Measurements from ENCODE around the gene TMEM170A.
"Not testable (repeated sequence)": the region's sequence is repeated elsewhere in the genome, so short reads cannot be mapped to it uniquely, and the experiment has no call there.

Gene TMEM170A, protein sequence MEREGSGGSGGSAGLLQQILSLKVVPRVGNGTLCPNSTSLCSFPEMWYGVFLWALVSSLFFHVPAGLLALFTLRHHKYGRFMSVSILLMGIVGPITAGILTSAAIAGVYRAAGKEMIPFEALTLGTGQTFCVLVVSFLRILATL

DNA sequence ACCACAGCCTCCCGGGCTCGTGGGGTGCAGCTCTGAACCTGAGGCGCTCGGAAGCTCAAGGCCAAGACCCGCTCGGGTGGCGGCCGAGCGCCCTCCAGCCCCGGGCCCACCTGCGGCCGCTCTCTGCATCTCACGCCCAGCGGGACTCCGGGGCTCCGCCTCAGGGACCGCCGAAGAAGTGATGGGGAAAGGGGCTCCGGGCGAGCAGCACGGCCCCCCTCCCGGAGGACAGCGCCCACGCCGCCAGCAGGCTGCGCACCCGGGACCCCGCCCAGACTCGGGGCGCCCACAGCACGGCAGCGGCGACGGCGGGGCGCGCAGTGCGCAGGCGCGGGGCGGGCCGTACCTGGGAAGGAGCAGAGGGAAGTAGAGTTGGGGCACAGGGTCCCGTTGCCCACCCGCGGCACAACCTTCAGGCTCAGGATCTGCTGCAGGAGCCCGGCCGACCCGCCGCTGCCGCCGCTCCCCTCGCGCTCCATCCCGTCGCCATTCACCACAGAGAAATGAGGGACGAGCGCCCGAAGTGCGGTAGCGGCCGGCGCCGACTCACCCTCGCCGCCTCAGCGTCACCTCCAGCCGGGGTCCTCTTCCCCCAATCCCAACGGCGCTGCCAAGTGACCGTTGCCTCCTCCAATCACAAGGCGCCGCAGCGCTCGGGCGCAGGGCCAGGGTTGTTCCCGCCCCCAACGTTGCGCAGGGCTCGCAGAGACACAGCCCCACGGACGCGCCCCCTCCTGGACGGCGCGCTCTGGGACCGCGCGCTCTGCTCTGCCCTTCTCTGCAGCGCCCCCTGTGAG, at the start of gene TMEM170A:
TSS of gene TMEM170A (minus strand) at position 568 of the 797 bp plus-strand sequence. CDS start at position 479, 89 bp downstream.
- peak; percentile 98 for DNase-seq (ENCODE audit: low read depth)

DNA sequence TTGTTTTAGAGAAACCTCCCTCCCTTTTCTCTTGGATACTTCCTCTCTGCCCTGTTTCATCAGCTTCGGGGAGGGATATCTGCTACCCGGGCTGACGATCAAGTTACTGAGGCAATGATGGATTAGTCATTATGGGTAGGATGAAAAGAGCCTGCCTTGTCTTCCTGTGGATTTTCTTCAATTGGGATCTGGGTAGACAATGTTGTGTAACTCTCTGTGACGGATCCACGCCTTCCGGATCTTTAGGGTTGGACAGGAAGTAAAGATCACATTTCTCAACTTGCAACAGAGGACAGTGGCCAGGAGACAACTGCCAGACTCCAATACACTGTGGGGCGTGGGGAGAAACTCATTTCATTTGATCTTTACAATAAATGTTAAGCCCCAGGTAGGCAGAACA, 42.1 kb upstream of the TMEM170A start:
- no peak for DNase-seq (ENCODE audit: low read depth)

DNA sequence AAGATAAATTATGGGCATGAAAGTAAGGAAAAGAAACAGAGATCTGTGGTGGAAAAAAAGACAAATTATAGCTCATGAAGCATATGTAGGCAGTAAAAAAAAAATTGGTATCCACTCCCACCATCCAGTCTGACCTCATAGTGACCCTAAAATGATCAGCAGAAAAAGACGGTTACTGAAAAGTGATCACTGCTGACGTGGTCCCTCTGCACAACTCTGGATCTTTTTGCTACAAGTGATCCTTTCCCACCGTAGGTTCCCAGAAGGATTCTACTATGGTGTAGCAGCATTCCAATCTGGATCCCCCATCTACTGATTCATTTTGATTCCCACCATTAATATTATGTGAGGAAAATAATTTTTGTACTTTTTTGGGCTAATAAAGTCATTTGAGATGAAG, 41.6 kb upstream of the TMEM170A start:
- no peak for DNase-seq (ENCODE audit: low read depth)

DNA sequence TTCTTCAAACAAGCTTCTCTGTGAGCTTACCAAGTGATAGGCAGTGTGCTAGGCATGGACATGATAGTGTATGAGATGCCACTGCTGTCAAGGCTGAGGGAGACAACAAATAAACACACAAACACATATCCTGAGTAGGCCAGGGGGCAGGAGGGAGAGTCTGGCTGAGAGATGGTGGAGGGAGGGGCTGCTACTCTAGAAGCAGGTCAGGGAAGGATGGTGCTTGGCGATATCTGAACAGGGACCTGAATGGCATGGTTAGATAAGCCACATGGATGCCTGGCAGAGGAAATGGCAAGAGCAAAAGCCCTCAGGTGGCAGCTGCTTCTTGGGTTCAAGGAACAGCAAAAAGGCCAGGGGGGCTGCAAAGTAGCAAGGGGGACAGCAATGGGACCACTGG, 39.3 kb upstream of the TMEM170A start:
- DNase-seq (ENCODE audit: low read depth): no peak

DNA sequence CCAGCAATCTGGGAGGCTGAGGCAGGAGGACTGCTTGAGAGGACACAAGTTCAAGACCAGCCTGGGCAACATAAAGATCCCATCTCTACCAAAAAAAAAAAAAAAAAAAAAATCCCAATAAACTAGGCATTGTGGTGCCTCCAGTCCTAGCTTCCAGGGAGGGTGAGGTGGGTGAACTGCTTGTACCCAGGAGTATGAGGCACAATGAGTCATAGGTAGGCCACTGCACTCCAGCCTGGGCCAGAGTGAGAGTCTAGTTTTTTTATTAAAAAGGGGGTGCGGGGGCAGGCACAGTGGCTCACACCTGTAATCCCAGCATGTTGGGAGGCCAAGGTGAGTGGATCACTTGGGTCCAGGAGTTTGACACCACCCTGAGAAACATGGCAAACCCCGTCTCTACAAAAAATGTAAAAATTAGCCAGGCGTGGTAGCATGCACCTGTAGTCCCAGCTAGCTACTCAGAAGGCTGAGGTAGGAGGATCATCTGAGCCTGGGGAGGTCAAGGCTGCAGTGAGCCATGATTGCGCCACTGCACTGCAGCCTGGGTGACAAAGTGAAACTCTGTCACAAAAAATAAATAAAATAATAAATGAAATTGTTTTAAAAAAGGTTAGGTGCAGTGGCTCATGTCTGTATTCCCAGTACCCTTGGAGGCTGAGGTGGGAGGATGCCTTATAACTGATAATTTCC, 38.6 kb upstream of the TMEM170A start:
- no peak for DNase-seq (ENCODE audit: low read depth)

DNA sequence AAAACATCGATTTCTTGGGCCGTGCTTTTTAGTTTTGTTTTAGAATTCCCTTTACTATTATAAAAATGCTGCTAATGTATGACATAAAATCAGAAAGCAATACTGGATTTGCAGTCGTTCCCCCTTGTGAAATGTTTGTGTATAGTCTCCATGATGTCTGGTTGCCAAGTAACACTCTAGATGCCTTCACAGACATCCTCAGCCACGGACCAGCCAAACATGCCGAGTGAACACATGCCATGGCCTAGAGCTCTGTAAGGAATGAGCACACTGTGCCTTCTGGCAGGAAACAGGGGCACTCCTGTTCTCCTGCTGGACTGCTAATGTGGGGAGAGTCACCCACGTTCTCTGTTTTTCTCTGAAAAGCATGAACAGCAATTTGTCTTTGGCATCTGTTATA, 37.3 kb upstream of the TMEM170A start:
- DNase-seq (ENCODE audit: low read depth): not testable (repeated sequence)

DNA sequence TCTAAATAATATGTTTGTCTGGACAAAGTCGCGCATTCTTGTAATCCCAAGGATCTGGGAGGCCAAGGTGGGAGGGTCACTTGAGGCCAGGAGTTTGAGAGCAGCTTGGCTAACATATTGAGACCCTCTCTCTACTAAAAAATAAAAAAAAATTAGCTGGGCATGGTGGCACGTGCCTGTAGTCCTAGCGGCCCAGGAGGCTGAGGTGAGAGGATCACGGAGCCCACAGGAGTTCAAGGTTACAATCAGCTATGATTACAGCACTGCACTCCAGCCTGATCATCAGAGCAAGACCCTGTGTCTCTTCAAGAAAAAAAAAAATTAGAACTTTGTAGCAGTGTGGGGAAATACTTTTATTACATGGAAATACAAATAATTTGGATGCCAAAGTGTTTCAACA, 36.9 kb upstream of the TMEM170A start:
- DNase-seq (ENCODE audit: low read depth): no peak

DNA sequence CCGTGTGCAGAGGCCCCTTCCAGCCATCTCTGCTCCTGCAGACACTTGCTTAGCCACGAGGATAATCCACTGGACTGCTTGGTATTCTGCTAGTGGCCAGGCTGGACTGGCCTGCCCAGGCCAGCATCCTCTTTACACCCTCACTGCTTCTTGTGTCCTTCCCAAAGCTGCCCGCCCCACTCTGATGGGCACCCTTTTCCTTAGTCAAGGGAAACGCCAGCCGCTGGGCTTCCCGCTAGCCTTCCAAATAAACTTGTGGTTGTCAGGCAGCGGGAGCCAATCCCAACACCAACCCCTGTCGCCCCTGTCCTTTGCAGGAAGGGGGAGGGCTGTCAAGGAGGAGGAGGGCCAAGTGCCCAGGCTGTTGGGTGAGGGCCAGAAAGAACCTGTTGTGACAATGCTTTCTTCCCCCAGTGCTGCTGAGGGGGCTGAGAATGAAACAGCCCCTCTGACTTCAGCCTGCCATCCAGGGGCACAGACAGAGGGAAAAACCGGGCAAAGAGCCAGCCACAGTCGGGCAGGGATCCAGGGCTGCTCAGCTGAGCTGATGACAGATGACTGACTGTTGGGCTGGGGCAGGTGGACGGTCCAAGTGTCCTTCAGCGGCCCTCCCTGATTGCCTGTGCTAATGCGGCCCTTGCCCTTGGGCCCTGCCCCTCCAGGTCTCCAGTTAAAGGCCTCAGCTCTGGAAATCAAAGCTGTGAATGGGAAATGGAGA, 34.3 kb upstream of the TMEM170A start:
- not testable (repeated sequence) for DNase-seq (ENCODE audit: low read depth)

DNA sequence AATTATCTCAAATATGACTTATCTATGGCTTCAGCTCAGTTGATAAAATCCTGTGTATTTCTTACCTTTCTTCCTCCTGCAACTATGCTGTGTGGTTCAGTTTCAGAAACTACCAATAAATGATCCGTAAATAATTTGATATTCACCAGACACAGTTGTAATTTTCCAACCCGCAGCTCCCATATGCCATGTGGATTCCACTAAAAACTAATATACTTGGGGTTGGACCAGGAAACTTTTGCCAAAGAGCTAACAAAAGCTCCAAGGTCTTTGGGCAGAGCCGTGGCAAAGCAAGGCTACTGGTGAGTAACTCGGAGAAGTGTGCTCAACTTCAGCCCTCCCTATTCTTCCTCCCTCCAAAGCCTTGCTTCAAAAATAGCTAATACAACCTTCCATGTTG, 33.1 kb upstream of the TMEM170A start:
- no peak for DNase-seq (ENCODE audit: low read depth)

DNA sequence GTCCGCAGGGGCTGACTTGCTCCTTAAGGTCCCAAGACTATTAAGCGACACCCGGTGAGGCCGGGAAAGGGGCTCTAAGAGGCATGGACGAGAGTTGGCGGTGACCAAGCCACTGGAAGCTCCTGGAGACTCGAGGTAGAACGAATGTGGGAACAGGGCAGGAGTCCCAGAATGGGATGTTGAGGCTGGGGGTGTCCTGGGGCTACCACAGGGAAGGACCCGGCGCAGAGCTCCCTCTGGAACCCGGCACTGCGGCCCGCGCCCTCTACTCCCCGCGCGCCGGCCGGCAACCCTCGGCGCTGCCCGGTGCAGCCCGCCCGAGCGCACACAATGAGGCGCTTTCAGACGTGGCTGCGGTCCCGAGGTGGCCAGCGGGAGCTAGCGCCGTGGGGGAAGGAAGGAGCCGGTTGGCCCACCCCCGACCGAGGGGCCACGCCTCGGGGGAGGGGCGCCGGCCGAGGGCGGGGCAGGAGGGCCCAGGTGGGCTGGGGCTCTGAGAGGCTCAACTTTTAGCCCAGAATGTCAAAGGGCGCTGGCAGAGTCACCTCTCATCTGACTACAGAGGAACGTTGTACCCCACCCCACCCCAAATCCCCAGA, 30.7 kb upstream of the TMEM170A start, which contains the start of gene CHST6:
TSS of gene CHST6 (minus strand) at position 366 of the 599 bp plus-strand sequence. CDS start 15,613 bp downstream, outside the sequence.
- DNase-seq (ENCODE audit: low read depth): no peak

DNA sequence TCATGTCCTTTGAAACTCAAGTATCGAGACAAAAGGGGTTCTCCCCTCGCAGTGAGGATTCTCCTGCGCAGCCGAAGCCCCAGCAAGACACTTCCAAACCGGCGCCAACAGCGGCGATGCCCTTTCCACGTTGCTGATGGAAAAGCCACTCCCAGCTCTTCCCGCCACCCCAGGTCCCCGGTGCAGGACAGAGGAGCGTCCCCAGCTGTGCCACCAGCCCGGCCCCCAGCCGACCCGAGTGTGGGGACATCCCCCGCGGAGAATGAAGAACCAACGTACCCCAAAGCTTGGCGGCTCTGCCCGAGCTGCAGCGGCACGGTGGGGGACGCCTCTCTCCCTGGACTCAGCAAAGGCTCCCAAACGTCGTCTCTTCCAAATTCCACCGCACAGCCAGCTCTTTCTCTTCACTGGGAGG, 30.2 kb upstream of the TMEM170A start:
- DNase-seq (ENCODE audit: low read depth): no peak

DNA sequence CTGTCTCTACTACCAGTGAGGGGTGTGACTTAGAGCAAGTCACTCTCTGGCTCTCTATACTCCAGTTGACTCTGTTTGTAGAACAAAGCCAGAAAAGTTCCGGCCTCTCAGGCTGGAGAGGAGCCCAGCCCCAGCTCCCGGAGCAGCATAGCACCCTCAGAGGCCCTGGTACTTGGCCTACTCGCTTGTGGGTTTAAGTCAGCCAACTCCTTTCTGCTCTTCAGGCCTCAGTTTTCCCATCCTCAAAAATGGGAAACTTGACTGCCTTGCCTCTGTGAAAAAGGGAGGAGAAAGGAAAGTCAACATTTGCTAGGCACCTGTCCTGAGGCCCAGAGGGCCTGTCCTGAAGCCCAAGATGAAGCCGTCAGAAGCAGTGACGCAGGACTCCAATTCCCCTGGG, 29.7 kb upstream of the TMEM170A start:
- no peak for DNase-seq (ENCODE audit: low read depth)

DNA sequence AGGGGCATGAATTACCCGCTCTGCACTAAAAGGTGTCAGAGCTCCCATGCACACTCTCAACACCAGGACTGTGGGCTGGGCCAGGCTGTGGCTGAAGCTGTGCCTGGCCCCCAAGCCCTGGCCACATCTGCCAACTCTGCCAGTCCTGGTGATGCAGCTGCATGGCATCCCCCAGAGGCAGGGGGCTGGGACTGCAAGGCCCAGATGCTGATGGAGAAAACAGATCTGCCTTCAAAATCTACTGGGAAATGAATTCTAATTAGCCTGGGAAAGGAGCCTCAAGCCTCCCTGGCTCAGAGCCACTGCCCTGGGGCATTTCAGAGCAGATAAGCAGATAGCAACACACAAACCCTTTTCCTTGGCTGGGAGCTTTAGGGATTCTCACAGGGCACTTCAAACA, 27.4 kb upstream of the TMEM170A start:
- no peak for DNase-seq (ENCODE audit: low read depth)

DNA sequence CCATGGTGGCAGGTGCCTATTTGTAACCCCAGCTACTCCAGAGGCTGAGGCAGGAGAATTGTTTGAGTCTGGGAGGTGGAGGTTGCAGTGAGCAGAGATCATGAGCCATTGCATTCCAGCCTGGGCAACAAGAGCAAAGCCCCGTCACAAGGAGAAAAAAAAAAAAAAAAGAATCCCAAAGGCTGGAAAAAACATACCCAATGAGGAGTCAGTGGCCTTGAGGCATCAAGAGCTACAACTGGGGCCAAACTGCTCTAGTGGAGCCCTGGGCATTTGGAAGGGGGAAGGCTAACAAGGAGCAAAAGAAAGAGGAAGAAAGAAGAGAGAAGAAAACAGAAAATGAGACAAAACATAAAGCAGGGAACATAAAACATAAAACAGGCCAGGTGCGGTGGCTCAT, 23.8 kb upstream of the TMEM170A start:
- no peak for DNase-seq (ENCODE audit: low read depth)

DNA sequence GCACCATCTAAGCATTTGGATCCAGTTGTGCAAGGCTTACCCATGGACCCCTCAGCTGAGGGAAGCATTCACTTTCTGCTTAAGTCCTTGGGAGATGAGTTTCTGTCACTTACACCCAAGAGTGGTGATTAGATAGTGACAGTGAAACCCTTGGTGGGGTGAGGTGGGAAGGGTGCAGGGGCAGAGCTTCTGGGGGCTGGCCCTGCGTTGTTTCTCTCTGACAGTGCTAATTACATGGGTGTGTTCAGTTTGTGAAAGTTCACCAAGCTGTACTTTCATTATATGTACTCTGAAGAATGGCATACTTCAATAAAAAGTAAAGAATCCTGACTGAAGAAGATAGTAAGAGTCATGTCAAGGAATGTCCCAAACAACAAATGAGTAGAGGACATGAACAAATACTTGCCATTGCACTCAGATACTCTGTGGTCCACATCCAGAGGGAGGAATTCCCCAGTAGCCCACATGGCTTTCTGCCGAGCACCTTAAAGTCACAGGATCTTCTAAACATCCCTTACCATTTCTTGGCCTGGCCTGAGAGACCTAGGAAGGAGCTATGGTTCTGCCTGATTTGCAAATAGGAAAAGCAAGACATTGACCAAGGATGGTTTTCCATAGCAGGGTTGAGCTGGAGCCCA, 22.3 kb upstream of the TMEM170A start:
- DNase-seq (ENCODE audit: low read depth): no peak

DNA sequence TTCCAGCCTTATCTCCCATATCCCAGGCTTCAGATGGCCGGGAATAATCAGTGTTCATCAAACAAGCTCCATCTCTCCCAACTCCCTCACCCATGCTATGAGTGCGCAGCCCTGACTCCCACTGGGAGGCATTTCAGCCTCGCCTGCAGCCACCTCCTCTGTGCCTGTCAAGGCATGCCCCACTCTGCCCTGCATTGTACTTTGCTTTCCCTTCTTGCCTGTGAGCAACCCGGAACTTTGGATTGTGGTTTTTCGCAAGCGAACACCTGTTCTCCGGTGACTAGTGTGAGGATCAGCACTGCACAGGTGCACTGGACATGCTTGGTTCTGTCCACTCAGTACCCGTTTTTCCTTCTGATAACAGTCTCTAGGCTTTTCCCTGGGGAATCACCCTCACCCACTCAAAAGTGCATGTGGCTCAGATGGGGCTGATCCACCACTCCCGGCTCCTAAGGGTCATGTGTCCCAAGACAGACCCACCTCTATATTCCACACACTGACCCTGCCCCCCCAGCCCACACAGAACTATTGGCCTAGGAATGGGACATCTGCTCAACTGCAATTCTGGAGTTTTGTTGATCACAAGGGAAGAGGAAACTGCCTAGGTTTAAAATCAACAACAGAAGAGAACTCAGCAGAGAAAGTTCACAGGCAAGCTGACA, 21.7 kb upstream of the TMEM170A start:
- no peak for DNase-seq (ENCODE audit: low read depth)

DNA sequence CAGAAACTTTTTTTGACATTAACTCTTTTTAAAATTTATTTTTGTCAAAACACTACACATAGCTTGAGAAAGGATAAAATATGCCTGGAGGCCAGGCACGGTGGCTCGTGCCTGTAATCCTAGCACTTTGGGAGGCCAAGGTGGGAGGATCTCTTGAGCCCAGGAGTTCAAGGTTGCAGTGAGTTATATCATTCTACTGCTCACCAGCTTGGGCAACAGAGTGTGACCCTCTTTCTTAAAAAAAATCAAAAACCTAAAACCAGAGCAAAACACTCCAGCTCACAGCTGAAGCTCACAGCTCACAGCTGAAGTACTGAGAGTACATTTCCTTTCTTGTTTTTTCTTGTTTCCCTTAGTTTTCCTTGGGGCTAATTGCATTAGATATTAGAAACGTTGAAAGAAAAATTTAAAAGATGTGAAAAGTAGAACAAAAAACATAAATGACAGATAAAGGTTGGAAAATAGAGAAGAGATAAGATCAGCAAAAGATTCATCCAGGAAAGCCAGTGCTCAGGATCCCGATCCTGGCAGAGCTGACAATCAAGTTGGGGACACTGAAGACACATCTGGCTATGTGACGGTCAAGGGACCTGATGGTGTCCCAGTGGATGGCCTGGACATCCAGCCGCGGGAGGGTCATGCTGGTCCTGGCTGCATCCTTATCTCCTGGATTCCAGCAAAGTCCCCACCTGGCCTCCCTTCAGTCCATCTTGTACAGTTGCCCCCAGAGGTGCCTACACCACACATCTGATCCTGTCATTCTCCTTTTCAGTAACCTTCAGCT, 20.9 kb upstream of the TMEM170A start:
- no peak for DNase-seq (ENCODE audit: low read depth)

DNA sequence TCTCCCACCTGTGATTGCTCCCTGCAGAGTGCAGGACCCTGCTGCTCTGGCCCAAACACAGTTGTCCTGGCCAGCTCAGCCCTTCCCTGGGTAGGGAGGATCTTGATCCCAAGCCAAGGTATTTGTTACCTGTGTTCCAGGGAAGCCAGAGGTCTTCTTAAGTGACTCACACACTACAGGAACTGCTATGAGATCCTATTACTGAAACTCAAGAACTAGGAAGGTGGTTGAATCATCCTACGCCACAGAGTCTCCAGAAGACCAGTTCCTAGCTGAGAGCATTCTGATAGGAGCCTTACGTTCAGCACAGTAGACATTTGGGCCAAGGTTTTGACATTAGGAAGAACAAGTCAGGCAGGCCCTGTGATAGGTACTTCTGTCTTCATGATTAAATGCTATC, 18.7 kb upstream of the TMEM170A start:
- no peak for DNase-seq (ENCODE audit: low read depth)

DNA sequence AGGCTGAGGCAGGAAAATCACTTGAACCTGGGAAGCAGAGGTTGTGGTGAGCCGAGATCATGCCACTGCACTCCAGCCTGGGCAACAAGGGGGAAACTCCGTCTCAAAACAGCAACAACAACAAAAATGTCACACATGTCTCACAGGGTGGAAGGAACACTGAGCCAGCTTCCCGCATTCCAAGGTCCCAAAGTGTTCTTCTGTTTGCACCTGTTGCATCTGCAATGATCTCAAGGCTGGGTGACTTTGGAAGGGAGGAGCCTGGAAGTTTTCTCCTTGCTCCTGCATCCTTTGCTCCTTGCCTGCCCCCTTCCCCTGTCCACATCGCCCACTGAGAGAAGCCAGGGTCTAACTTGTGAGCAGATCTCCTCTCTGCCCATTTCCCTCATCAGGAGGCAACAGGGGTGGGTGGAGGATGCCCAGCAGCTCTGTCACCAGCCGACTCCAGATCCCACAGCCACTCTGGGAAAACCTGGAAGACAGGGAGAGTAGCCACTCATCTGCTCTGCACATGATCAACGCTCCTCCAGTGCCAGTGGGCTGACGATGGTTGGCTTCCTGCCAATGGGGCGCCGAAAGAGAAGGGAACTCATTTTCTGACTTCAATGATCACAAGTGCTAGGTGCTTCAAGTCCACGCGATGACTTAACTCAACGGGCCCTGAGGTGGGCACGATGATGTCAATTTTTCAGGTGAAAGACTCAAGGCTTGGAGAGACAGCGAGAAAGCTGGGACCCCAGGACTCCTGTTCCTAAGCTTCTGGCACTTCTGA, 18.1 kb upstream of the TMEM170A start:
- no peak for DNase-seq (ENCODE audit: low read depth)

Data from activated gamma-delta T cell treated with anti-CD3 and anti-CD28 coated beads, Interleukin-2, amount 50 U/mL, for 16 hours (primary cell).